HG03095 (cell line): ENCODE data around the gene ADARB2.
"Not testable (repeated sequence)": the region's sequence is repeated elsewhere in the genome, so short reads cannot be mapped to it uniquely, and the experiment has no call there.

Source experiments
- ATAC-seq: cut with Tn5 transposase; IDR thresholded peaks from one replicate; pipeline ENCODE4 v1.9.1; 2021; ENCODE audit warnings: moderate library complexity; ENCODE audit not compliant: unreplicated experiment

Gene ADARB2

DNA sequence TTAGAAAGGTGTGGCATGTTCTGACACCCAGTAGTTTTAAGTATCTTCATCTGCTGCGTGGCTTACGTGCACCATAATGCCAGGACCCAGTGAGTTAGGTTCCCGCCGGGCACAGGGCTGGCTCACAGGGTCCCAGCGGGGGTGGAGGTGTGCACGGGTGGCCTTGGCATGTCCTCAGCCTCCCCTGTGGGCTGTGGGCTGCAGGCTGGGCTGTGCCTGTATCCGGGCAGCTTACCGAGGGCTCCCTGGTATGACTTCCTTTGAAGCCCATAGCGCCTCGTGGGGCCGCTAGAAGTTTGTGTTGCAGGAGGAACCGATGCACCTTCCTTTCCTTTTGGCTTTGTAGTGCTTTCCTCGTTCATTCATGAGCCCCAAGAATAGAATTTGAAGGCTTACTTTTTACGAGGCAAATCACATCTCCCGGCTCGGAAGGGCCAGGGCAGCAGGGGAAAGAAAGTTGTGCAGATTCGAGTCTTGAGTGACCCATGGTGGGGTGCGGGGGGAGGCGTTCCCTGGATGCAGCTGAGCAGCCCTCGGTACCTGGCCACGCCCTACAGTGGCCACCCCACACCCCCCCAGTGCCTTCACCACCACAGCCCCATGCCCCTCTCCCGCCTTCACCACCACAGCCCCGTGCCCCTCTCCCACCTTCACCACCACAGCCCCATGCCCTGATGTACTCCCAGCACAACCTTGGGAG lies 568.0 kb downstream of the ADARB2 start:
- ATAC-seq: no peak

DNA sequence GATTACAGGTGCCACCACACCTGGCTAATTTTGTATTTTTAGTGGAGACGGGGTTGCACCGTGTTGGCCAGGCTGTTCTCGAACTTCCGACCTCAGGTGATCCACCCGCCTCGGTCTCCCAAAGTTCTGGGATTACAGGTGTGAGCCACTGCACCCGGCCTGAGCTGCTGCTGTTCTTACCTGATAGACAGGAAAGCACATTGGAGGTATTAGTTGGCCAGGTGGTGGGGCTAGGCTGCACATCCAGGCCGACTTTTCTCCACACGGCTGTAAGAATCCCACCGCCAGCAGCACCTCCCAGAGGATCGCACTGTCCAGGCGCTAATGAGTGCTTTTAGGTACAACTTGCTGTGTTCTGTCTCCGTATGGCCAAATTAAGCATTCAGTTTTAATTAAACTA lies 568.6 kb downstream of the ADARB2 start:
- no peak for ATAC-seq

DNA sequence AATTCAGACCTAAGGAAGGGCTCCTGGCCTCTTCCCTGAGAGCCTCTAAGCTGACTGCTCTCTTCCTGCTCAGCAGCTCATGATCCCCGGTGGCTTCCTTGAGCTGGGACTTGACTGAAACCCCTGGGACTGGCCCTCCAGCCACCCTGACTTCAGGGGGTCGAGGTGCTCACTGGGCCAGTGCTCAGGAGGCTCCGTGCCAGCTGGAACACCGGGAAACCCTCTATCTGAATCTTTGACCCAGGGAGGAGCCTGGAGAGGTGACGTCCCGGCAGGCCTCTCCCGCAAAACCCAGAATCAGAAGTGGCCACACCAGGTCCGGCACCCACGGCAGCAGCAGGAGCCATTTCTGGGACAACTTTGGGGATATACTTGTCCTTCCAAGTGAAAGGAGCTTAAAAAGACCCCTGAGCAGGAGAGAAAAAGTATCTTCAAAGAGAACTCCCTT lies 570.5 kb downstream of the ADARB2 start:
- no peak for ATAC-seq

DNA sequence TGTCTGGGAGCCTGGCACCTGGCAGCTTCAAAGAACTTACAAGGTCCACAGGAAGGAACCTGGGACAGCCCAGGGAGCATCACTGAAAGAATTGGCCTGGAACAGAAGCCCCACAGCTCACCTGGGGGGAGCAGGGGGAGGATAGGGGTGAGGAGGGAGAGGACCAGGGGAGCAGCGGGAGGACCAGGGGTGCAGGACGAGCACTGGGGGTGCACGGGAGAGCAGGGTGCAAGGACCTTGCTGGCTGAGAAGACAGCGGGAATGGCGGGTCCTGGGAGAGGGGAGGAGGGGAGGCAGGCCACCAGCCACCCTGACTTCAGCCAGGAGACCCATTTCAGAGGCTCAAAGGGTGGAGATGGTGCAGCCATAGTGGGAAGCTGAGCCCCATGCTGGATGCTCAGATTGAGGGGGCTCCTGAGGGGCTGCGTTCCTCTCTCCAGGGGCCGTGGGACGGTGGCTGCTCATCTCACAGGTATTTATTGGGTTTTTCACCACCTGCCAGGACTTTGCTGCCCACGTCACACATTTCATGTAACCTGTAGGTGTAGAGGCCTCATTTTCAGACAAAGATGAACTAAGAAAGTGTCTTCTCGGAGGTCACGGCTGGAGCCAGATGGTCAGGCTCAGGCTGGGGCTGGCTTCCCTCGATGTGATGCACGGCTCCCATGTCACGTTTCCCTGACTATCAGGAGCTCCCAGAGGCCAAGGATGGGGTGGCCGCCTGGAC lies 571.1 kb downstream of the ADARB2 start:
- no peak for ATAC-seq

DNA sequence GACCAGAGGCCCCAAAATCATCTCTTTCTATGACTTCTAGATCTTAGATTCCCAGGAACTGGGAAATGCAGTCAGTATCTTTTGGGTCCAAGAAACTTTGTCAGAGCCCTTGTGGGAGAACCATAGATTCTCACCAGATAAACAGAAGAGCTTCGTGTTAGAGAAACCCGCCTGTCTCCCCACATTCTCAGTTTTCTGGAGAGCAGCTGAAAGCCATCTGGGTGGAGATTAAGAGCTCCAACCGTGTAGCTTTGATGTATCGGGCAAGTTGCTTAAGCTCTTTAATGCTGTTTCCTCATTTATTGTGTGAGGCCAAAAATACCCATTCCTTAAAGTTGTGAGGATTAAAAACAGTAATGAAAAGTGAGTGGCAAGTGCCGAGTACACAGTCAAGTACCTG lies 573.5 kb downstream of the ADARB2 start:
- ATAC-seq: no peak

DNA sequence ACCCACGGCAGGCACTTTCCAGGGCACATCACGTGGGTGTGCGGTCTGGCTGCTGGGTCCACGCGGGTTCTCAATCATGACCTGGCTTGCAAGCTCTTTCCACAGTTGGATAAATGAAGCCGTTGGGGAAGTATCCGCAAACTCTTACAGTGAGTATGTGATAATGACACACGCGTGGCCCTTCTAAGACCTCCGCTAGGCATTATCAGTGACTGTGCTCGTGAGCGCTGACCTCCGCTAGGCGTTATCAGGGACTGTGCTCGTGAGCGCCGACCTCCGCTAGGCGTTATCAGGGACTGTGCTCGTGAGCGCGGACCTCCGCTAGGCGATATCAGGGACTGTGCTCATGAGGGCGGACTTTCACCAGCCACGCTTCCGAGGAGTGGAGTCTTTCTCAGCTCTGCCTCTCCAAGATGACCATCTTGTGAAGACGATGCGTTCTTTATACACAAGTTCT lies 574.1 kb downstream of the ADARB2 start:
- ATAC-seq: no peak

DNA sequence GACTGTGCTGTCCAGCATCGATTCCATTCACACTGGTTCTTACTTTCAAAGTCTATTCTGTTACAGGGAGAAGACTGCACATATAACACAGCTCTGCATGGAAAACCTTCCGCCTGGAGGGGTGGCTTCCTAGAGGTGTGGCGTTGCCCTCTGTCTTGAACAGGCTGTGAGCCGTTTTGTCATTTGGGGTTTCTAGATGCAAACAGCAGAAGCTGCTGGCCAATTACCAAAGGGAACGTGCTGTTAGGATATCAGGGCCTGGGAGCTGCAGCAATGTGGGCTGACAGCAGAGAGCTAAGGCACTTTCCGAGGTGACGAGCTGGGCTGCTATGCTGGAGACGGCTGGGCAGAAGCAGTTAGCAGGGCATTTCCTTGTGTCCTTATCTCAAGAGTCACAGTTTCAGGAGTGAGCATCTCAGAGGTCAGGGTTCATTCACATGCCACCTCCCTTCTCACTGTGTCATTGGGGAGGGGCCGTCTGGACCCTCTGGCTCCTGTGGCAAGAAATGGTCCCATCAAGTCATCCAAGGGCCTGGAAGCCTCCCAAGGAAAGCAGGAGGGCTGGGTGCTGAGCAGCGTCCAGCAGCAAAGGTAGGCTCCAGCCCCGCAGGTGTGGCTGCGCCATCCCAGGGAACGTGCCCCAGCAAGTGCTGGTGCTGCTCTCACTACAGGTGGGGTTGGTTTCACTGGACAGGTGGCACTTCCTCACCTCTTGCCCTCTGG lies 574.7 kb downstream of the ADARB2 start:
- no peak for ATAC-seq

DNA sequence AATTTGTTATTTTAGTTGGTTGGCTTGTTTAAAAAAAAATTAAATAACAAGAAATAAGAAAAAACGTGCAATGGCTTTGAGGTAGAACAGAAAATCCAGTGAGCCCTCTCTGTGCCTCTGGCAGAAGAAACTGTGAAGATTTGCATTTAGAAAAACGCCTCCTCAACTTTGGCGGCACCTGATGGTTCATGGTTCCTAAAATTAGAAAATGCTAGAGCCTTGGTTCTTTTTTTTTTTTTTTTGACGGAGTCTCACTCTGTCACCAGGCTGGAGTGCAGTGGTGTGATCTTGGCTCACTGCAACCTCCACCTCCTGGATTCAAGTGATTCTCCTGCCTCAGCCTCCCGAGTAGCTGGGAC lies 576.0 kb downstream of the ADARB2 start:
- ATAC-seq: not testable (repeated sequence)

DNA sequence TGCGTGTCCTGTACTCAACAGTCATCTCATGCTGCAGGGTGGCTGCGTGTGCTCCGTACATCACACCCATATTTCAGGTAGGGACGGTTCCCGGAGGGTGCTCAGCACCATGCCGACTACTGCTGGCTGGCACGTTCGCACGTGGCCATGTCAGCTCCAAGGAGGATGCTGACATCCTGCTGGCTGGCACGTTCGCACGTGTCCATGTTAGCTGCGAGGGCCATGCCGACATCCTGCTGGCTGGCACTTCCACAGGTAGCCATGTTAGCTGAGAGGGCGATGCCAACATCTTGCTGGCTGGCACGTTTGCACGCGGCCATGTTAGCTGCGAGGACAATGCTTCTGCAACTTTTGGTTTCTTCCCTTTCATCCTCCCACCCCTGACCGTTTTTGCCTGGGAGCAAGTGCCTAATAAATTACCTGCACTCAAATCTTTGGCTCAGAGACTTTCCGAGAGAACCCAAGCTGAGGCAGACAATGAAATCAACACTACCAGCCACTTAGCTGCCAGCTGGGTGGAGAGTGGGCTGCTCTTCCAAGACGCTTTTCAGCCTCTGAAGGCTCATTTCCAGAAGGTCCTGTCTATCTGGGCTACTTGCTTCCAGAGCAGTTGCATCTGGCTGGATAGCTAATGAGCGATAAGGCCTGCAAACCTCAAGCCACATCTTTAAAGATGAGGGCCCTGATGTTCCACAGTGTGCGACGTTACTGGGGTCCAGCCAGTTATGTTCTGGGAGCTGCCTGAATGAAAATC lies 576.6 kb downstream of the ADARB2 start:
- no peak for ATAC-seq

DNA sequence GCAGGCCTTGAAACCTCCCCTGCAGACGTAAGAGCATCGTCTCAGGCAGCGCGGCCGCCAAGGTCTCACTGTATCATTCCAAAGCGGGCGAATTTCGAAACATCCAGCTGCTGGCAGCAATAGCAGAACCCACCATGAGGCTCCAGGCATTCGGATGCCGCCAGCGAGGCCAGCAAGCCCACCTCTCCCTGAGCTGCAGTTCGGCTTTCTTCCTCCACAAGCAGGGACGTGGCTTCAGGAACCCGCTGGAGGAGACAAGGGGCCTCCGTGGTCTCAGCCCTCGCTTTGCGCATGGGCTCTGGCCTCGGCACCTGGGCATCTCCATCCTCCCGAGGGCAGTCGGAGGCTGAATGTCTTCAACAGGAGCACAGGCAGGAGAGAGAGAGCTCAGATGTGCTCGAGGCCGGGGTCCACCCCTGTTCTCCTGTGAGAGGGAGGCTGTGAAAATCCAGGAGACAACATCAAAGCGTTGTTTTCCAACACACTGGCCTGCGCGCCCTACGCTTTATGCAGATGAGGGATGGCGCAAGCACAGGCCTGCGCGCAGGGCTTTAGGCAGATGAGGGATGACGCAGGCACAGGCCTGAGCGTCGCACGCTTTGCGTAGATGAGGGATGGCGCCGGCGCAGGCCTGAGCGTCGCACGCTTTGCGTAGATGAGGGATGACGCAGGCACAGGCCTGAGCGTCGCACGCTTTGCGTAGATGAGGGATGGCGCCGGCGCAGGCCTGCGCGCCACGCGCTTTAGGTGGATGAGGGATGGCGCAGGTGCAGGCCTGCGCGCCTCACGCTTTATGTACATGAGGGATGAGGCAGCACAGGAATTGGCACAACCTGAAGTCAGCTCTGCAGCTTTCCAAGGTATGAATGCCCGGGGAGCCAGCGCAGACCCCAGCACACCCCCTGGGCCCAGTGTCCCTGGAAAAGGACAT lies 577.9 kb downstream of the ADARB2 start:
- ATAC-seq: no peak

DNA sequence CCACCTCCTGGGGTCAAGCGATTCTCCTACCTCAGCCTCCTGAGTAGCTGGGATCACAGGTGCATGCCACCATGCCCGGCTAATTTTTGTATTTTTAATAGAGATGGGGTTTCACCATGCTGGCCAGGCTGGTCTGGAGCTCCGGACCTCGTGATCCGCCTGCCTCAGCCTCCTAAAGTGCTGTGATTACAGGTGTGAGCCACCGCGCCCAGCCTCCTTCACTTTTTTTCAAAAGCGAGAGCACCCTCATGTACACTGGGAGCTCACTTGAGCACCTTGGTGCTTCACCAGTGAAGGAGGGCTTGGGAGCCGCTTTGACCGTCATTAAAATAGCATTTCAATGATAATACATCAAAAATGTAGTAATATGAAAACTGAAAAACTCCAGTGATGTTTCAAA lies 578.8 kb downstream of the ADARB2 start:
- not testable (repeated sequence) for ATAC-seq

DNA sequence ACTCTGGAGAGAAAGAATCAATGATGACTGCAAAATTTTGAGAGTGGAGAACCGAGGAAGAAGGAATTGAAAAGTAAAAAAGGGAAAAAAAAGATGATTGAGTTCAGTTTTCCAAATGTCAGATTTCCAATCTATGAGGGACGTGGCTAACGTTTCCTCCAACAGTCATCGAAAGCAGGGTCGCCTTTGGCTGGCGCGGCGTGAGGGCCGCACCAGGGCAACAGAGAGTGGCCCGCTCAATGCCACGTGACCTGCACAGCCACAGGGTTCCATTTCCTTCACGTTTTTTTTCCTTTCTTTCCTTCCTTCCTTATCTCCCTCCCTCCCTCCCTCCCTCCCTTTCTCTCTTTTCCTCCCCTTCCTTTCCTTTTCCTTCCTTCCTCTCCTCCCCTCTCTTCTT lies 579.3 kb downstream of the ADARB2 start:
- no peak for ATAC-seq

DNA sequence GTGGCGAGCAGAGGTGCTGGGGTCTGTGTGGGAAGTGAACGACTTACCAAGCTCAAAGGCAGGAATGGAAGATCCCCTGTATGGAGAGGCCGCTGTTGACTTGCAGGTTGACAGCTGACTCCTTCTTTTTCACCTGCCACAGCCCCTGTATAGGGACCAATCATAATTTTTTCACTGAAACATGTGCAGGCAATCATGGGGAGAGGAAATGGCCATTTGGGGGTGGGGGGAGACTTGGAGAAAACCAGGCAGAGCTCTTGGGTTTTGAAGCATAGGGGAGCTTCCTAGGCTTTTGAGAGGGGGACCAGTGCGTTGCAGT lies 579.8 kb downstream of the ADARB2 start:
- ATAC-seq: no peak

DNA sequence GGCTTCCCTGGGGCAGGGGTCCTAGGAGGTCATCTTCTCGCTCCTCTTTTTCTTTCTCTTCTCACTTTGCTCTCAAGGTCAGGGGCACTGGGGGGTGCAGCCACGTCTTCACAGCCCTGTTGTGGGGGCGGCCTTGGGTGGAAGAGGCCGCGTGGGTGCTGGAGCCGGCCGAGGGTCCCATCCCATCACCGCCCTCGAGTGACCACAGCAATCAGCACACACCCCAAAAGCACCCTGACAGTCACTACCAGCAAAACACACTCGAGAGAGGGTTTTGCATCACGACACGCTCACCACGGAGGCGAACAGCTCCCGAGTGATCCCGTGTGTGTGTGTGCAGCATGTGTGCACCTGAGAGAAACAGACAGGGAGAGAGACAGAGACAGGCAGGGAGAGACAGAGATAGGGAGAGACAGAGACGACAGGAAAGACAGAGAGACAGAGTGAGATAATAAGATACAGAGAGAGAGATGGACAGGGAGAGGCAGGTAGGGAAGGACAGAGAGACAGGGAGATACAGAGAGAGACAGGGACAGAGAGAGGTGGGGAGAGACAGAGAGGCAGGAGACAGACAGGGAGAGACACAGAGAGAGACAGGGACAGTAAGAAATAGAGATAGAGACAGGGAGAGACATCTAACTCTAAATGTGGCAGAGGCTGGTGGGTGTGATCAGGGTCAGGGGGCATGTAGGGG lies 580.3 kb downstream of the ADARB2 start:
- no peak for ATAC-seq

DNA sequence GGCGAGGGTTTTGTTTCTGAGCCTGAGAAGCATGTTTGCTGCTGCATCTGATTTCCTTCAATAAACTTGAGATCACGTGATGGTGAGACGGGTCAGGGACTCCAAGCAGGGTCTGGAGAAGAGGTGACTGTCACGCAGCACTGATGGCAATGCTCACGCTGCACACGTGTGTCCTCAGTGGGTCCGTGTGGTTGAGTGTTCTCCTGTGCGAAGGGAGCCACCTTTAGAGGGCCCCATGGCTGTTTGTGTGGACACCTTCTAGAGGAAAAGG lies 580.8 kb downstream of the ADARB2 start:
- ATAC-seq: no peak

DNA sequence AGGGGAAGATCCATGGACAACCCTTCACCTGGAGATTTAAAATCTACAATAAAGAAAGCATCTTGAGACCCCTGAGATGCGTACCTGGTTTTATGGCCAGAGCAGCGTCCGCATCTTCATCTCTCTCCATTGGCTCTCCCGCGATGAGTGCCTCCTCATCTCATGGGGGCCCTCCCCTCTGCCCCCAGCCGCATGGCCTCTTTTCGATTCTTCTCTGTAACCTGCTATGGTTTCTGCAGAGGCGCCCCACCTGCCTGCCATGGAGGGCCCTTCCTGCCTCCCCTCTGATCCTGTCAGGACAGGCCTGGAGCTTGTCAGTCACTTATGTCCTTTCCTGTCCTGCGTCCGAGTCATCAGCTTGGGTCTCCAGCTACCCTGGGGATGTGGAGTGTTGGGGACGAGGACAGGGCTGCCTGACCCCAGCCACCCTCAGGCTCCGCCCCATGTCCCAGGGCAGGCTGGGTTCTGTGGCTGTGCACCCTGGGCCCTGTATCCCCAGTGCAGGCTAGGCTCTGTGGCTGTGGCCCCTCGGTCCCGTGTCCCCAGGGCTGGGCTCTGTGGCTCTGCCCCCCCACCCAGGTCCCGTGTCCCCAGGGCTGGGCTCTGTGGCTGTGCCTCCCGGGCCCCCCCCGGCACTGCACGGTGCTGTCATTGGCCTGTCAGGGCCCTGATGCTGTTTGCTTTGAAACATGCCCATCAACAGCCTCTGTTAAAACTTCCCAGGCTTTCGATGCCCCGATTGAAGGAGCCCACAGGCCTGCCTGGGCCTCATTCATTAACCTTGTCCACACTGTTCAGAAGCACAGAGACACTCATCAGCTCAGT lies 581.3 kb downstream of the ADARB2 start:
- ATAC-seq: no peak

DNA sequence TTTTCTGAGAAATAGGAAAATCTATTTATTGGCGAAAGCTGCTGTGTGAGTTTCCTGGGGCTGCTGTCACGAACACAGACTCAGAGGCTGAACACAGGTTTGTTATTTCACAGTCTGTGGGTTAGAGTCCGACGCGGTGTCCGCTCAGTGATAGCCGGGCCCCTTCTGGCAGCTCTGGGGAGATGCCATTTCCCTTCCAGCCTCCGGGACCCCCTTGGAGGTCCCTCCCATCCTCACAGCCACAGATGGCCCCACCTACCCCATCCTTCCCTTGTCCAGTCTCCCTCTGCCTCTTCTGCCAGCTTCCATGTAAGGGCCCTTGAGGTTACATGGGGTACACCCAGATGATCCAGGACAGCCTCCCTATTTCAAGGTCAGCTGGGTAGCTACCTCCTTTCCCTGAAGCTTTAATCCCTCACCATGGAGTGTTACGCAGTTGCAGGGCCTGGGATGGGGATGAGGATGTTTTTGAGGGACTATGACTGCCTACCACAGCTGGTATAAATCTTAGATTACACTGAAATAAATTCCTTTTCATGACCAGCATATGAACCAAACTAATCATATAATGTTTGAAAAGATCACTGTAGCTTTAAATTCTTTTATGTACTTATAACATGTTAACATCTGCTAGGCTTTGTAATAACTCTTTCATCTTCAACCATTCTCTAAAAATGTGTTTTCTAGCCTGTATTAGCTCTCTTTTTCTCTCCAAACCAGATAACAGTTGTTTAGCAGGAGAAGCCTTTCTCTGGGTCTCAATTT lies 582.6 kb downstream of the ADARB2 start:
- no peak for ATAC-seq

DNA sequence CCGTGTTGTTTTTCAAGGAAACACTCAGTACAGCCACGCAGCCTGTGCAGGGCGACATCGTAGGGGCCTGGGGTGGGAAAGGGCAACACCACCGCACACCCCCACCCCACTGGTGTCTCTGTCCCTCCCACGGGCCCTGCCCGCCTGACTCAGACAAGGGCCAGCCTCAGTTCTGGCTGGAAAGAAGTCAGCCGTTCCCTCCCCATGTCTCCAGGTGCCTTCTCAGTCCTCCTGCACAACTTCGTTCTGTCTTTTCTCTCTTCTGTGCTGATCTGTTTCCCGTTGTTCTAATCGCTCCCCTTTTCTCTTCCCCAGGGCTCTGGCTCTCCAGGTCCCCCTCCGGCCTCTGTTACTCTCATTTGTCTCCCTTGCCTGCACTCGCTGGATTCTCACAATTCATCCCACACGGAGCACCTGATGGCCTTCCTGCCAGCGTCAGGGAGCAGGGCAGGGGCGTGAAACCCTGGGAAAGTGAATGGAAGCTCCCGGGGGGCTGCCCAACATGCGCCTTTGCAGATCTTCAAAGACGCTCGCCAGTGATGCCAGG lies 583.4 kb downstream of the ADARB2 start:
- no peak for ATAC-seq
